ENCODE results near the gene DGKB.
"Not testable (repeated sequence)": the region's sequence is repeated elsewhere in the genome, so short reads cannot be mapped to it uniquely, and the experiment has no call there.

Gene DGKB

DNA sequence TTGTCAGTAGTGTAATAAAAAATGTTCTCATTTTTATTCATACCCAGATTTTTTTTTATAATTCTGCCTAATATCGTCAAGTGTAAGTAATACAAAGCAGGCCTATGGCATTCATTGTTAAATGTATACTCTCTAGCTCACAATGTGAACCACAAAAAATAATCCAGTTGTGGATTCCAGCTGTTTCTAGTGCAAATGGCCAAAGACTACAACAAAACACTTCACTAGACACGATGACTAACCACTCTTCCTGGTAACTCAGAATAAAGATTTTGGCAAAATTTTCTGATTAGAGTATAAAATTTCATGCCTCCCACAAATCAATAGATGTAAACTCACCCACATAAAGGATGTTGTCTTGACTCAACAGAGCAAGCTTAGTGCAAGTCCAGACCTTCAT, 396.6 kb downstream of the DGKB start:
- Mint-ChIP-seq H3K27me3 (no peaks in the 10 kb centered on the region), H3K4me3 (no peak overlapping the region)

DNA sequence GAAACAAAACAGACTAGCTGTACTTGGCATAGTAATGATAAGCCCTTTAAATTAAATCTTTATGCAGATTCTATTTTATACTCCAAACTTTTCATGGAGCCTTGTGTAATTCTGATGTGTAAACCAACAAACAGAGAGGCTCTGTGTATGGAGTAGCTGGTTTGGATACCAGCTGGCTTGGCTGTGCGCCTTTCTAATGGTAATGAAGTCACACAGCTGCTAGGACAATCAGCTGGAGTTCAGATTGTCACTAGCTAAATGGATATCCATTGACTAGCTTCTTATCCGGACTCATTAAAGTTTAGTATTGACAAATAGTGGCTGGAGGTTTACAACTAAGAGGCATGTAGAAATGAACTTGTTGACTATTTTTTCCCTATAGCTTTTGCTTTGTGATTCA, 398.4 kb downstream of the DGKB start:
- Mint-ChIP-seq H3K27me3 (no peaks in the 10 kb centered on the region), H3K27ac (no peak overlapping the region), H3K4me3 (no peak overlapping the region), H3K4me1 (ENCODE audit: low read depth) (no peaks in the 10 kb centered on the region), H3K9me3 (ENCODE audit: low read depth) (peaks cover 13% of the 10 kb centered on the region), H3K36me3 (no peaks in the 10 kb centered on the region)

More for the DNA sequence above, 396.6 kb downstream of the DGKB start:
- Mint-ChIP-seq H3K9me3 (ENCODE audit: low read depth) (peaks cover 16% of the 10 kb centered on the region), H3K27ac (no peak overlapping the region), H3K4me1 (ENCODE audit: low read depth) (no peaks in the 10 kb centered on the region), H3K36me3 (no peaks in the 10 kb centered on the region)

DNA sequence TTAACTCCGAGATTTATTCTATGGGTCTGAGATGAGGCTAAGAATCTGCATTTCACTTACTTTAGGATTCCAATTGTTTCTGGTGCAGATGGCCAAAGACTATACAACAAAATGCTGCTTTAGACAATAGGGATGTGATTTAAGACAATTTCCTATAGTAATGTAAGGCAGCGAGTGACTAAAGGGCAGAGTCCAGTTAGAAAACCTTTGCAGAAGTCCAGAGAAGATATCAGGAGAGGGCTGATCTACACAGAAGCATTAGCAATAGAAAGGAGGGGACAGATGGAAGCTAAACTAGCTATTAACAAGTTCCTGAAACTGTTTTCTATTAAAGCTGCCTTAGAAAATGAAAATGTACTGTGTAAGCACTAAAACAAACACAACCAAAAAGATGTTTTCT, 398.9 kb downstream of the DGKB start:
- H3K36me3 Mint-ChIP-seq, result no peaks in the 10 kb centered on the region
- H3K9me3 Mint-ChIP-seq (ENCODE audit: low read depth), result peaks cover 13% of the 10 kb centered on the region

DNA sequence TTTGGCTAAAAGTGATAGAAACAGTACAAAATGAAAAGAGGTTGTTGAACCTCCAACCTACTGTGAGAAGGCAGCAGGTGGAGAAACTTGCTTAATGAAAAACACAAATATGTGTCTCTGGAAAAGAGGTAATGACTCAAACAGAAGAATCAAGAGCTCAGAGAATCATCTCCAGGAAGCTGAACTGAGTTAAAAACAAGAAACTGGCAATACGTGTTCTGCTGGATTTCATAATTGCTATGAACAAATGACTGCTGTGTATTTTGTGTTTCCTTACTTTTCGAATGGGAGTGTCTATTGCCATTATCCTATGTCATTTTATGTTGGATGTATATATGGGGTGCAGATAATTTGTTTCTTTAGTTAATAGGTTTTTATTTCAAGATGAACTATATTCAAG, 401.1 kb downstream of the DGKB start:
- no peak overlapping the region for H3K27ac Mint-ChIP-seq
- H3K27me3 Mint-ChIP-seq, result no peaks in the 10 kb centered on the region
- H3K36me3 Mint-ChIP-seq, result no peaks in the 10 kb centered on the region
- no peak overlapping the region for H3K4me3 Mint-ChIP-seq
- H3K9me3 Mint-ChIP-seq (ENCODE audit: low read depth), result peaks cover 13% of the 10 kb centered on the region
- no peaks in the 10 kb centered on the region for H3K4me1 Mint-ChIP-seq (ENCODE audit: low read depth)

More for the DNA sequence above, 398.9 kb downstream of the DGKB start:
- H3K4me3 Mint-ChIP-seq, result no peak overlapping the region
- H3K4me1 Mint-ChIP-seq (ENCODE audit: low read depth), result no peaks in the 10 kb centered on the region
- H3K27me3 Mint-ChIP-seq, result no peaks in the 10 kb centered on the region
- no peak overlapping the region for H3K27ac Mint-ChIP-seq

DNA sequence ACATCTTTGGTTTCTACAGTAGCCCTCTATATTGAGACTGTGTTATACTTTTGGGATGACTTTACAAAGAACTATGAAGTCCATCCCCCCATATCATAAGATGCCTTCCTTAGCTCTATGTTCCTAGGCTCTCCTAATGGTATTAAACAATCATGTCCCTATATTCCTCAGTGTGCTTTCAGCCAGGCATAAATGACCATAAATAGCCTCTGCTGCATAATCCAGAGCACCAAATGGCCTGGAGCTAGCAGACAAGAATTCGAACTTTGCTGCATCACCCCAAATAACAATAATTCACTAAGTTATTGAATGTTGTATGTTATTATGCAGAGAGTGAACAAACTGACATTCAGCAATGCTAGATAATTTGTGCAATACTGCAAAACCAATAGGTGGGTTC, 405.2 kb downstream of the DGKB start:
- Mint-ChIP-seq H3K9me3 (ENCODE audit: low read depth) (peaks cover 13% of the 10 kb centered on the region), H3K4me3 (no peak overlapping the region), H3K36me3 (no peaks in the 10 kb centered on the region), H3K4me1 (ENCODE audit: low read depth) (no peaks in the 10 kb centered on the region), H3K27ac (no peak overlapping the region), H3K27me3 (no peaks in the 10 kb centered on the region)

DNA sequence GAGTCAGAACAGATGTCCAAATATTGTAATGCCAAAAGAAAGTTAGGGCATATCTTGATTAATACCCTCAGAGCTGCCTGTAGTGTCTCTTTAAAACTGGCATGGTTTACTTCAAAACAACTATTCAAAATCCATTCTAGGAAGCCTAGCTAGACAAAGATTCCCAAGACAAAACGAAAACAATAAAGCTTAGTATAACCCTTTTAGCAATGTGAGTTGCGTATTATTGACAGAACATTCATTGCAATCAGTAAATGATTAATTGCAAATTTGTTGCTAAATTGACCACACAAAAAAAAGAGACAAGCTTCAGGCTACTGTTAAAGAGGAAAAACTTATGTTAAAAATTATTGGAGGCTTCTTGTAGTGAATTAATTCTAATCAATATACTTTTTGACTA, 406.9 kb downstream of the DGKB start:
- Mint-ChIP-seq H3K9me3 (ENCODE audit: low read depth) (peaks cover 4% of the 10 kb centered on the region), H3K36me3 (no peaks in the 10 kb centered on the region), H3K27ac (no peak overlapping the region), H3K4me3 (no peak overlapping the region), H3K27me3 (no peaks in the 10 kb centered on the region), H3K4me1 (ENCODE audit: low read depth) (no peaks in the 10 kb centered on the region)

DNA sequence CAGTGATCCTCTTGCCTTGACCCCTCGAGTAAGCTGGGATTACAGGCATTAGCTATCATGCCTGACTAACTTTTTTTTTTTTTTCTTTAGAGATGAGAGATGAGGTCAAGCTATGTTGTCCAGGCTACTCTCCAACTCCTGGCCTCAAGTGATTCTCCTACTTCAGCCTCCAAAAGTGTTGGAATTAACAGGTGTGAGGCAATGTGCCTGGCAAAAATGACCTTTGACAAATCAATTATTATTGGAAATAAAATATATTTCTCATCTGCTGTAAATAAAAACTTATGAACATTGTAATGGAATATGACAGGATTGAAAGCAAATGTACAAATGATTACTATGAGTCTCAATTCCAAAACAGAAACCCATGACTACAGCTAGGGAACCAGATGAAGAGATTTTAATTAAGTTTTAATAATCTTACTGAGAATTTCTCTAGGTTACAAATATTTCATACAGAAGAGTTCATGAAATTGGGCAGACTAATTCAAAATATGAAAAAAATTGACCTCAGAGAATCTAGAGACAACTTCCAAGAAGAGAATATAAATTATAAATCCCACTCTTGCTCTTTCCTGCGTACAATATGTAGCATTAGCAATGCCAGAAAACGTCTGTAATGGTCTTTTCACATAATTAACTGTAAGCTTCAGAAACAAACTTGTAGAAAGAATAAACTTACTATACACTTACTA, 414.7 kb downstream of the DGKB start:
- no peaks in the 10 kb centered on the region for H3K4me1 Mint-ChIP-seq (ENCODE audit: low read depth)
- H3K36me3 Mint-ChIP-seq, result no peaks in the 10 kb centered on the region
- H3K27ac Mint-ChIP-seq, result no peak overlapping the region
- no peaks in the 10 kb centered on the region for H3K27me3 Mint-ChIP-seq
- no peak overlapping the region for H3K4me3 Mint-ChIP-seq
- no peaks in the 10 kb centered on the region for H3K9me3 Mint-ChIP-seq (ENCODE audit: low read depth)

DNA sequence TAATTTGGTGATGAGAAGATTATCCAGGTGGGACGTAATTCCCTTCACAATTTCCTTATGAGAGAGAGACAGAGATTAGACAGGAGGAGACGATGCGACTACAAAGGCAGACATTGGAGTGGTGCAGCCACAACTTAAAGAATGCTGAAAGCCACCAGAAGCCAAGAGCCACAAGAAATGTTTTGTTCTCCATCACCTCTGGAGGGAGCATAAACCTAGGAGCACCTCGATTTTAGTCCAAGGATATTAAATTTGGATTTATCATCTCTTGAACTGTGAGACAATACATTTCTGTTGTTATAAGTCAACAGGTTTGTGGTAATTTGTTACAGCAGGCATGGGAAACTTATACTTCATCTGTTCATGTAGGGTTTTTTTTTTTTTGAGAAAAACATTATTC, 418.9 kb downstream of the DGKB start:
- H3K27ac Mint-ChIP-seq, result no peak overlapping the region
- H3K4me3 Mint-ChIP-seq, result no peak overlapping the region
- no peaks in the 10 kb centered on the region for H3K27me3 Mint-ChIP-seq
- no peaks in the 10 kb centered on the region for H3K9me3 Mint-ChIP-seq (ENCODE audit: low read depth)
- H3K36me3 Mint-ChIP-seq, result no peaks in the 10 kb centered on the region
- H3K4me1 Mint-ChIP-seq (ENCODE audit: low read depth), result no peaks in the 10 kb centered on the region

DNA sequence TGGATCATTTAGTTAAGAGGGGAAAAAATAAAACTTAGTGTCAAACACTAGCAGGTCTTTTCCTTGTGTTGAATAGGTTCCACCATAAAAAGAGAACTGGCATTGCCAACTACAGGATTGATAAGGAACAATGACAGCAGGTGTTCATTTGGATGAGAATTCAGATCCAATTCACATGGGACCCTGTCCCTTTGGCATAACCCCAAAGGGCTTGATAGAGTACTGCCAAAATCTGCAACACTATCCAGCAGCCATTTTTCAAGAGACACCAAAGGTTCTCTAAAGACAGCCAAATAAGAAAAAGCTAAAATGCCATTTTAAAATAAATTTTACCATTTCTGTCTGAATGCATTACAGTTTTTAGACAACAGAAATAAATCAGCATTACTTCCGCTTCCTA, 422.3 kb downstream of the DGKB start:
- Mint-ChIP-seq H3K27me3 (no peaks in the 10 kb centered on the region), H3K36me3 (no peaks in the 10 kb centered on the region), H3K27ac (no peak overlapping the region), H3K9me3 (ENCODE audit: low read depth) (no peaks in the 10 kb centered on the region), H3K4me1 (ENCODE audit: low read depth) (no peaks in the 10 kb centered on the region), H3K4me3 (no peak overlapping the region)

DNA sequence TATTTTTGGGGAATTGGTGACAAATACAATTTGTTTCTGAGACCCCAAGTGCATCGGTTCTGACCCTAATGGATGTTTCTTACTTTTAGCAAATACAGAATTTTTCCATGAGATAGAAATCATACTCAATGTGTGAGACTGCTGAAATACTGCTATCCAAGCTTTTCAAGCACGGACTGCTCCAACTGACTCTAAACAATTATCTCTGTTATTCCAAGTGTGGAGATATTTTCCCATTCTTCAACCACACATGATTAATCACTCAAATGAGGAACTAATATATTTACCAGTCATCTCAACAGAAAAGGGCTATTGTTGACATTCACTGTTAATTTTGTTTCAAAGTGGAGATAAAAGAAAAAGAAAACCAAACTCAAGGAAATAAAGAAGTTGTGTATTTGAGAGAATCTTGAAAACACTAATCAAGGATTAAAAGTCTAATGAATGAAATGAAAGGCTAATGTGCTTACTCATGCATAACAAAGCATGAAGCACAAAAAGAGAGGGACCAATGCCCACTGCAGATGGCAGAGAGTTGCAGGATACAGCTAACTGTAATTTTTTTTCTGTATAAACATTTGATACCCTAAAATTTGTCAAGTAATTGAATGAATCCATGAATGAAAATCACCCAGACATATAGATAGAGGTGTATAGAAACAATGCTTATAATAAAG, 423.6 kb downstream of the DGKB start:
- Mint-ChIP-seq H3K27ac (no peak overlapping the region), H3K9me3 (ENCODE audit: low read depth) (no peaks in the 10 kb centered on the region), H3K4me3 (no peak overlapping the region), H3K36me3 (no peaks in the 10 kb centered on the region), H3K4me1 (ENCODE audit: low read depth) (no peaks in the 10 kb centered on the region), H3K27me3 (no peaks in the 10 kb centered on the region)

DNA sequence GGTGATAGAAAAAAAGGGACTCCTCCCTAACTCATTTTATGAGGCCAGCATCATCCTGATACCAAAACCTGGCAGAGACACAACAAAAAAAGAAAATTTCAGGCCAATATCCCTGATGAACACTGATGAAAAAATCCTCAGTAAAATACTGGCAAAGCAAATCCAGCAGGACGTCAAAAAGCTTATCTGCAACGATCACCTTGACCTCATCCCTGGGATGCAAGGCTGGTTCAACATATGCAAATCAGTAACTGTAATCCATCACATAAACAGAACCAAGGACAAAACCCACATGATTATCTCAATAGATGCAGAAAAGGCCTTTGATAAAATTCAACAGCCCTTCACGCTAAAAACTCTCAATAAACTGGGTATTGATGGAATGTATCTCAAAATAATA, 440.8 kb downstream of the DGKB start:
- not testable (repeated sequence) for H3K36me3 Mint-ChIP-seq; H3K27ac Mint-ChIP-seq; H3K4me1 Mint-ChIP-seq (ENCODE audit: low read depth); H3K9me3 Mint-ChIP-seq (ENCODE audit: low read depth); H3K4me3 Mint-ChIP-seq; H3K27me3 Mint-ChIP-seq

DNA sequence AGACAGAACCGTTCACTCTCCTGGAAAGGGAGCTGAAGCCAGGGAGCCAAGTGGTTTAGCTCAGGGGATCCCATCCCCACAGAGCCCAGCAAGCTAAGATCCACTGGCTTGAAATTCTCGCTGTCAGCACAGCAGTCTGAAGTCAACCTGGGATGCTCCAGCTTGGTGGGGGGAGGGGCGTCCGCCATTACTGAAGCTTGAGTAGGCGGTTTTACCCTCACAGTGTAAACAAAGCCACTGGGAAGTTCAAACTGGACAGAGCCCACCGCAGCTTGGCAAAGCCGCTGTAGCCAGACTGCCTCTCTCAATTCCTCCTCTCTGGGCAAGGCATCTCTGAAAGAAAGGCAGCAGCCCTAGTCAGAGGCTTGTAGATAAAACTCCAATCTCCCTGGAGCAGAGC, 443.7 kb downstream of the DGKB start:
- not testable (repeated sequence) for H3K27me3 Mint-ChIP-seq; H3K27ac Mint-ChIP-seq; H3K9me3 Mint-ChIP-seq (ENCODE audit: low read depth); H3K4me1 Mint-ChIP-seq (ENCODE audit: low read depth); H3K36me3 Mint-ChIP-seq; H3K4me3 Mint-ChIP-seq

DNA sequence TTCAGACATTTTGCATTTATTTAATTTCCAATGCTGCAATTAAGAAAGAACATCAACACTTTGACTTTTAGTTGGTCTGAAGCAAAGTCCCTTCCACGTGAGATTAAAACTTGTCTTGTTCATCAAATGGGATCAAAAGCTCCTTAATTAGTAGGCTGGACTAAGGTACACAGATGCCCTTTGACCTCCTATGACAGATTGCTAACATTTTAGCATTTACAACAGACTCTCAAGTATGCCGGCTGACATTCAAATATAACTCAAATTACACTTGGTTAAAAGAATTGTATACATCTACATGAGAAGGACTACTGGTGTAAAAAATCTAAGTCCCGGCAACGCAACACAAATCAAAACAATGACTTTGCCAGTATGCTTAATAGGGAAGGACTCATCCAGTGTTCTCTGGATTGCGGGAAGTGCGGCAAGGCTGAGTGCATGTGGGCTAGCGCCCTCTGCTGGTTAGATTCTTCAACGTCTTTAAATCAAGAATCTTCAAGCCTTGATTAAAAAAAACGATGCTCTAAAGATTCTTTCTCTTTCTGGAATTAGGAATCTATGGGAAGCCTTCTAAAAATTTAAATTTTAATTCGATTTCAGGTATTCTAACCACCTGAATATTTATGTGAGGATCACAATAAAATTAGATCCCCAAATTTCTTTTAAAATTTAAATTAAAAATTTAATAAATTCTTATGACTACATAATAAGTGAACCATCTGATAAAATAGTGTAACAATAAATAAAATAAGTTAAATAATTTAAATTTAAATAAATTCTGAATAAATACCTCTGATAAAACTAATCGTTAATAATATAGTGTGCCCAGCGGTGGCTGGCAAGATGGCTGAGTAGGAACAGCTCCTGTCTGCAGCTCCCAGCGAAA, 444.7 kb downstream of the DGKB start:
- no peaks in the 10 kb centered on the region for H3K36me3 Mint-ChIP-seq
- peaks cover 2% of the 10 kb centered on the region for H3K4me1 Mint-ChIP-seq (ENCODE audit: low read depth)
- no peaks in the 10 kb centered on the region for H3K9me3 Mint-ChIP-seq (ENCODE audit: low read depth)
- no peak overlapping the region for H3K27ac Mint-ChIP-seq
- H3K27me3 Mint-ChIP-seq, result peaks cover 5% of the 10 kb centered on the region
- H3K4me3 Mint-ChIP-seq, result no peak overlapping the region

DNA sequence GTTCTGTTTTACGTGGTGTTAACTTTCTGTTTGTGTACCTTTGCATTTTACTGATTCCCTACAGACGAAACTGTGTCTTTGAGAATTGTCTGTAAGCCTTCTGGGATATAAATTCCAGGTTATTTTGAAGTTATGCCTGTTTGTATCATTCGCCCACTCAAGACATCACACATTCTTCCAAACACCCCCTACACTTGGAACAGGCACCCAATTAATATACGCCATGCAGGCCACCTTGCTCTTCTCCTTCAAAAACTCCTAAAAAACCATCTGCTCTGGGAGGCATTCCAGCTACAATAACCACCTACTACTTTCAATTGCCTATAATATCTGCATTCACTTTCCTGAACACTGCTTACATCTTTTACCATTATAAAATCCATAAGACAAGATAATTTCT, 453.3 kb downstream of the DGKB start:
- no peaks in the 10 kb centered on the region for H3K27me3 Mint-ChIP-seq
- no peaks in the 10 kb centered on the region for H3K36me3 Mint-ChIP-seq
- H3K4me1 Mint-ChIP-seq (ENCODE audit: low read depth), result peaks cover 9% of the 10 kb centered on the region
- H3K4me3 Mint-ChIP-seq, result no peak overlapping the region
- no peak overlapping the region for H3K27ac Mint-ChIP-seq
- no peaks in the 10 kb centered on the region for H3K9me3 Mint-ChIP-seq (ENCODE audit: low read depth)

DNA sequence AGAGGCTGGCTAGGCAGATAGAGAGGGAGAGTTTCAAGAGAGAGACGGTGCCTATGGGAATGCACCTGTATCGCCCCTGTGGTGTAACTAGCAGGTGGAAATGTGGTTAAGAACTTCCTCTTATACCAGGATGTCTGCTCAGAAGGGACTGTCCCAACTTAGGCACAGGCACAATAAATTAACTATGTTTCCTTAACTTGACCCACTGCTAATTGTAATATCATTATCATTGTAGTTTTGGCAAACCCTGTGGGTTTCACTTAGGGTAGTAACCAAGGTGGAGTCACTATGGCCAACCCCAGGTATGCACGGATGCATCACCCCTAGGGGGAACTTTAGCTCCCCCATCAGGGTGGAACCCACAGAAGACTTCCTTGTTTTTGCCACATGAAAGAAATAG, 455.7 kb downstream of the DGKB start:
- peaks cover 9% of the 10 kb centered on the region for H3K4me1 Mint-ChIP-seq (ENCODE audit: low read depth)
- no peaks in the 10 kb centered on the region for H3K27me3 Mint-ChIP-seq
- H3K36me3 Mint-ChIP-seq, result no peaks in the 10 kb centered on the region
- no peak overlapping the region for H3K4me3 Mint-ChIP-seq
- no peak overlapping the region for H3K27ac Mint-ChIP-seq
- H3K9me3 Mint-ChIP-seq (ENCODE audit: low read depth), result peaks cover 5% of the 10 kb centered on the region
